GM19099 (cell line): ENCODE data around the gene CAV1.

Experiments used
- POLR2A ChIP-seq: IDR thresholded peaks from 3 replicates; pipeline ENCODE4 v1.6.1; 2011; ENCODE audit warnings: low read depth; ENCODE audit not compliant: insufficient read length; ENCODE audit errors: extremely low read depth

The CAV1 gene

DNA sequence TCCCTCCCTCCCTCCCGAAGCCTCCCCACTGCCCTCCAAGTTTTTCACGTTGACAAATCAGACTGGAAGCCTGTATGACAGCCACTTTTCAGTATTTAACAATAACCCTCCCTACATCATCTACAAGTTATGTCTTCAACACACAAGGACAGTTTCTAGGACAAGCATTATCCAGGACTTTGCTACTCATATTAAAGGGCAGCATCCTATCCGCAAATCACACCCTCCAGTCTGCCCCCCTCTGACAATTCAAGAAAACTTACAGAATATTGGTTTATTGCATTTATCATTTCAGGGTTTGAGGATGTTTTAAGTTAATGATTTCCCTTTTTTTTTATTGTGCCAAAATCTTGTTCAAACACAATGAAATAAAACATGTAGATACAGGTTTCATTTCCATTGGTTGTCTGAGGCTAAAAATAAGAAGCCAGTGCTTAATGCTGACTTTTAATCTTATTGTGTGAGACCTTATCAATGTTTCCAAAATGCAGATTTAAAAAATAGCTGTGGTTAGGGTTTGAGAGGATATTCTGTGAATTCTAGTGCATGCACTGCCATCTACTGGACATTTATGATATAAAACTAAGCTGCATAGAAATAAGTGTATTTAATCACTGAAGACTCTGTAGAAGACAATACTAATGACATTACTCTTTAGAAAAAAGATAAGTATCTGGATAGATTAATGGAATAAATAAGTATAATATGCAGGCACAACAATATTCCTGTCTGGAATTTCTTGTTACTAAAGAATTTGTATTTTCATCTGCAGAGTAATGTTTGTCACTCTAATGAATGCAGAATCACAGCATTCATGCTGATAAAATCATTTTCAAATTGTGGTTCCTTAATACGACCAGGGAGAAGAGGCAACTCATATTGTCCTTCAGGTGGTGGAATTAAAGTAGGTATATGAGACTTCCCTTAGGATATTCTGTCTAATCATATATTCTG is 64.1 kb downstream of the CAV1 start:
- no peak for TF ChIP-seq POLR2A

DNA sequence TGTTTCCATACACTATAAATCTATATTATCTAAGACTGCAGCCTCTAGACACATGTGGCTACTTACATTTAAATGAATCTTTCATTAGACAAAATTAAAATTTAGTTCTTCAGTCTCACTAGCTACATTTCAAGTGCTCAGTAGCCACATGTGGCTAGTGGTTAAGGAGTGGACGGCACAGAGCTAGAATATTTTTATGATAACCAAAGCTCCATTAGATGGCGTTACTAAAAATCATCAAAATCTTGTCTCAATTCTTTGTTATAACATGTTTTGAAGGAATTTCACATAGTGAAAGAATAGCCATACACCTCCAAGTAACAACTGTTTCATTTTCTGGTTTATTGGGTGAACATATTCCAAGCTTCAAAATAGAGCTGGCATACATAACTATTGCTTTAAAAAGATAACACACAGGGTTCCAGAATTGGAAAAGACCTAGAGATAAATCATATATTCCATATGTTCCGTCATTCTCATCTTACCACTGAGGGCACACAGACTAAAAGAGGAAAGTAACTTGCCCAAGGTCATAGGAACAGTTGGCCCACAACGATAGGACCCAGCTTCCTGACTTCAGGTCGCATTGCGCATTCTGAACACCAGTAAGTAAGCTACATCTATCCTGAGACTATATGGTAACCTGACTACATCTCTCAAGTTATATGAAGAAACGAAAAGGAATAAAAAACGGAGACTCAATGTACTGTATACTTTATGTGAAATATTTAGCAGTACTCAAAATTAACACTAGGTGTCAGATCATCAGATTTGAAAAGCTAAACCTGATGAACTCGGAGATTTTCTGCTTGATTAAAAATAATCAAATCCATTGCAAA is 66.6 kb downstream of the CAV1 start:
- TF ChIP-seq POLR2A, result no peak

DNA sequence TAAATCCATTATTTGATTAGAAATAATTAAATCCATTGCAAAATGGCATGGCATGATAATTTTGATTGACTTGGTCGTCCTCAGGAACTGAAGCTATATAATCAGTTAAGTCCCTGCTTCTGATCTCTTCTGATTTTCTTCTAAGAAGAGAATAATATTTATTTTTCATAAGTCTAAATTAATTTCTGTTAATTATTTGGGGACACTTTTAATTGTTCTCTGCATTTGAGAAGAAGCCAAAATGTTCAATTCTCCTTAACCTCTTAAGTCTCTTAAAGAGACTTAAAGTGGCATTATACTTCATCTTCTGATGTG is 67.2 kb downstream of the CAV1 start:
- no peak for TF ChIP-seq POLR2A

DNA sequence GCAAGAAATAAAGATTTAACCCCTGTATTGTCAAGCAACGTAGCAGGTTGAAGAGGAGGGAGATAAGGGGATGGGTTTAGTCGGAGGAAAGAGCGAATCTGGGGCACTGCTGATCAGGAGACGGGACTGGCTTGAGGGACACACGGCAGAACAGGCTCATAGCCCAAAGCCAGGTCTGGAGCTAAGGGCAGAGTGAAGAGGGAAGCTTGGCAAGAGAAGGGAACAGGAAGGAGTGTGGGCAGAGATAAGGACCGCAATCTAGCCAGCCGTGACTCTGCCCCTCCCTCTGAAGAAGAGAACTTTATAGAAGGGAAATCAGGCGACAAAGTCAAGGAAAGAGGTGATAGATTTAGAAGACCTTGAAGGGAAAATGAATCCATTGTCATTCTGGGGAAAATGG is 67.6 kb downstream of the CAV1 start:
- no peak for TF ChIP-seq POLR2A

DNA sequence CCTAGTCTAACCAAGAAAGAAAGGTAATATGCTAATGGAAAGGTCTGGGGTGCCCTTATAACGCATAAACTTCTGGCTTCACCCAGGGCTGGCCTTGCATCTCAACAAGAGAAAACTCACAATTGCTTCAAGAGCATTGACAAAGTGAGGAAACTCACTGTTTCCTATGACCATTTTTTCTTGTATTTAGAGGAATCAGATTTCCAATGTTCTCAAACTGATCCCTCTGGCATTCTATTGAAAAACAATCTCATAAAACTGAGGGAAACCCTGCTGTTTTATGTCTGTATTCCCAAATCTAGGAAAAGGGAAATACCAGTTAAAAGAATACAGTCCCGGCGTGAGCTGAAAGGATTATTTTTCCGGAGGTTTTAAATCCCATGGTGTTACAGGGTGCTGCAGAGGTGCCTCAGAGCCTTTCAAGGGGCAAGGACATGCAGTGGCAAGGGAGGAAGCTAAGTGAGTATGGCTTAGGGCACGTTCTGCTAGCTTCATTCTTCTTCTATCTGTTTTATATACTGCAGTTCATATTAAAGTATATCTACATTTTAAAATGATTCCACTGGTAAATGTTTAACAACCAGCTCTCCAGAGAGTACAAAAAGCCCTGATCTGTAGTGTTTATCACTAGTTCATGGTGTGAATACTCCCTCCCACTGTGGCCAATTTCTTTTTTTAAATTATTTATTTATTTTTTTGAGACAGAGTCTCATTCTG is 68.7 kb downstream of the CAV1 start:
- no peak for TF ChIP-seq POLR2A

DNA sequence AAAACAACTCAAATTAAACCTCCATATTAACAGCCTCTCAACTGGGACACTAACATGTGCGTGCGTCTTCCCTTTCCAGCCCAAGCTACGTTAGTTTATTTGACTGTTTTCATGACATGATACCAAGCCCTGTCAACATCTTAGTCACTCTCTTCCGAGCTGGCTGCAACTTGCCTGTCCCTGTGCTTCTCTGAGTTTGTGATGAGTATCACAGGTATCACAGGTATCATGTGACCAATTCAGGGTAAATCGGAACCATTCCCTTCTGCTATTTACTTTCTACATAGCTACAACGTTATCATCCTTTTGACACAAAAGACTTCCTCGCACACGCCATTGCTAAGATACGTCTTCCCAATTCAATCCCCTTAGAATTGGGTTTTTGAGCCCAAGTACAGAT is 70.2 kb downstream of the CAV1 start:
- no peak for TF ChIP-seq POLR2A

DNA sequence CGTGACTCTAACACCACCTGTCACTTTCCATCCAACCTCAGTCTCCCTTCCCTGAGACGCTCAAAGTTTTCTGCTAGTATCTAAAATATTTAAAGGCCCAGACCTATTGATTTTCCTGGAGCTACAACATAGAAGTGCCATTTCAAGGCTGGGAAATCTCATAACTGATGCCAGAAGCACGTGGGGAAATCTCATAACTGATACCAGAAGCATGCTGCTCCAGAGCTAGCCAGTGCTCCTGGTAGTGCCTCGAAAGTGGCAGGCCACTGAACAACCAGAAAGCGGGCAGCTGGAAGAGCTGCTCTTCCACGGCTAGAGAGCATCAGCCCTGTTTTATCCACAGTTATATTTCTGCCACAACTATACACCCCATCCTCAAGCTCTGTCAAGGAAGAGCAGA is 72.5 kb downstream of the CAV1 start:
- no peak for TF ChIP-seq POLR2A

DNA sequence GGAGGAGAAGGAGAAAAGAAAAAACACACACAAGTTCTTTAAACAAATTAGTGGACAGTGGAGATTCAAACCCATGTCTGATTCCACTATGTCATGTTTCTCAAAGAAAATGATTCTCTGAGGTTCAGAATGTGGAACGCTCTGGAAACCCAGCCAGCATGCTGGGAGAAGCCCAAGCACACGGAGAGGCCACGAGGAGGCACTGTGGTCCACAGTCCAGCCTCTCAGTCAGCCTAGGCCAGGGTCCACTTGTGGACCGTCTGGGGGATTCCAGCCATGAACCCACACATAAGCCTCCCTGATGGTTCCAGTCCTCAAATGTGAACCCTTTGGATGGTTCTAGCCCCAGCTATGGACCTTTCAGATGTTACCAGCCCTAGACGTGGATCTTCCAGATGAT is 73.4 kb downstream of the CAV1 start:
- TF ChIP-seq POLR2A, result no peak

DNA sequence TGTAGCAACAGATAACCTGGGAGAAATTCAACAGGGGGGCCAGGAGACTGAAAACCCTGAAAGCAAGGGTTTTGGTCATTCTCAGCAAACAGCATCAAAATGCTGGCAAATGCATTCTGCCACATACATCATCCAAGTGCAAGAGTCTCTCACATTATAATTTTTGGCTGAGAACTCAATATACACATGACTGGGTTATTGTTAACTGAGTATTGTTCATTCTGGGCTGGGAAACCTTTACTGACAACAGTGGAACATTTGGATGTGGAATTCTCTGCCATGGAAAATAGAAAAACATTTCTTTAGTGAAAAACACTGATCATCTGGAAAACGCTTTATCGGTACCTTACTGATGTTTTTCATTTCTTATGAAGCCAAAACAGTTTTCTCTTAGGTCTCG is 74.0 kb downstream of the CAV1 start:
- TF ChIP-seq POLR2A, result no peak

DNA sequence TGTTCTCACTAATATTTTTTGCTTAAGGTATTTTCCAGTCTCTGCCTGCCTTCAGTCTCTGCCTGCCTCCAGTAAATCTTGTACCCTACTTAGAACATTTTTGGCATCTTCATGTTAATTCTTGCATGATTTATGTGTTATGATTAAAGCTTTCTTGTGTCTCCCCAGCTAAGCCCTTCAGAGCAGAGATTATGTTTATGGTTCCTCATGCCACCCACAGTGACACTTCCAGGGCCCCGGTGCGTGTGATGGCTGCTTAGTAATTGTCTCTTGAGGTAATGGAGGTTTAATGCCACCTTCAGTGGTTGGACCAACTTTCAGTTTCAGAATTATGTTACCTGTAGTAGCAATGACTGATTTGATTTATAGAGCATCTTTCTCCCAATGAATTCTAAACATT is 76.6 kb downstream of the CAV1 start:
- TF ChIP-seq POLR2A, result no peak

DNA sequence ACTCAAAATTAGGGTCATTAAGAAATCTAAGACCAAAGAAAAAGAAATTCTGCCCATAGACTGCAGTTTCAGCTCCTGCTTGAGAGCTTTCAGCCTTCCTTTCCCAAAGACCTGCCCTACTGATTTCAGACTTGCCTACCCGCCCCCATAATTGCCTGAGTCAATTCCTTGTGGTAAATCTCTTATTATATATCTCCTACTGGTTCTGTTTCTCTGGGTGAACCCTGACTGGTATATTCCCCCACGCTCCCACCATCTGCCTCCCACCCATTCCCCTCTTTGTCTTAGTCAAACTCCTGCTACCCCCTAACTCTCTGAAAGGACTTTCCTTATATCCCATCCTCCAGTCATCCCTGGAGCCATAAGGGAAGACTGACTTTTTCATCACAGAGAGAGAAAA is 82.5 kb downstream of the CAV1 start:
- no peak for TF ChIP-seq POLR2A

DNA sequence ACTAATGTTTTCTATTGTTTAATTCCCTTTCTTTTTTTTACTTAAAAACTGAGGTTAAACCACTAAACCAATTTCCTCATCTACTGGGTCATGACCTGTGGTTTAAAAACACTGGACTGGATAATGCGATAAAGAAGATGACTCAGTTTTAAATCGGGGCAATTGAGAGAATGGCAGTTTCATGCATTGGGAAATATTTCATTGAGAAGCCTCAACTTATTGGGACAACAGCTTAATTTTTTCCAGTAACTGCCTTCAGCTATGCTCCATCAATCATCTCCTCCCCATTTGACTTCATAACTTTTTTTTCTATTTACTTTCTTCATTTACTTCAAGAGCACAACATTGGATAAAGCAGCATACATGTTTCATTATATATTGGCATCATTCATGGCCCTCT is 85.4 kb downstream of the CAV1 start:
- TF ChIP-seq POLR2A, result no peak

DNA sequence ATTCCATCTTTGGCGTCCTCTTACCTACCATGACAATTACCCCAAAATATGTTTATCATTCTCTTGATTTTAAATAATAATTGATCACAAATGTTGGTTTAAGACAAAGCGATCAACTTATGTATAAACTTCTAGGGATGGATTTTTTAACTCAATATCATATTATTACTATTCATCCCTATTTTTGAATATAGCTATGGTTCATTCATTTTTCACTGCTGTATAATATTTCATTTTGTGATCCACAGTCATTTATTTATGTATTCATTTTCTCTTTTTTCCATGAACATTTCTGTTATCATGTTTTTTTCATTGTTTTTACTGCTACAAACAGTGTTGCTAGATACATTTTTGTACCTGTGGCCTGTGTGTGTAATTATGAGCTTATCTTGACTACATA is 85.9 kb downstream of the CAV1 start:
- no peak for TF ChIP-seq POLR2A
